Hepatocyte (in vitro differentiated cells): Measurements from ENCODE around the gene CCNQ. TPM values are rescaled to one million over a fixed set of nuclear protein-coding genes. Genes with fewer than 3 reads are reported as not detected.

Experiments used
- DNase-seq: peaks from one replicate; pipeline ENCODE4 v3.0.0-alpha.2; 2016; ENCODE audit warnings: low spot score
- H2AFZ ChIP-seq: fragments of 200-600 bp; sonication (generic); 2 replicates; pipeline ENCODE4 v1.6.0; 2016; ENCODE audit warnings: antibody characterized with exemption, mild to moderate bottlenecking
- H3K27ac ChIP-seq: fragments of 200-600 bp; sonication (generic); 2 replicates; pipeline ENCODE4 v1.5.1; 2016; ENCODE audit warnings: mild to moderate bottlenecking
- H3K27me3 ChIP-seq: fragments of 200-600 bp; sonication (generic); 2 replicates; pipeline ENCODE4 v1.6.1; 2016
- H3K36me3 ChIP-seq: fragments of 200-600 bp; sonication (generic); replicated peaks from 2 replicates; pipeline ENCODE4 v1.5.1; 2016; ENCODE audit warnings: low read depth; ENCODE audit not compliant: insufficient read depth
- H3K4me1 ChIP-seq: fragments of 200-600 bp; sonication (generic); 2 replicates; pipeline ENCODE4 v1.5.1; 2016; ENCODE audit warnings: mild to moderate bottlenecking, moderate library complexity; ENCODE audit not compliant: insufficient read depth
- H3K4me2 ChIP-seq: fragments of 200-600 bp; sonication (generic); 2 replicates; pipeline ENCODE4 v1.6.0; 2016
- H3K4me3 ChIP-seq: fragments of 200-600 bp; sonication (generic); 2 replicates; pipeline ENCODE4 v1.5.1; 2016; ENCODE audit warnings: mild to moderate bottlenecking
- H3K79me2 ChIP-seq: fragments of 200-600 bp; sonication (generic); 2 replicates; pipeline ENCODE4 v1.6.0; 2017; ENCODE audit warnings: mild to moderate bottlenecking
- H3K9me2 ChIP-seq: fragments of 200-600 bp; sonication (generic); replicated peaks from 2 replicates; pipeline ENCODE4 v1.6.0; 2017; ENCODE audit warnings: mild to moderate bottlenecking; ENCODE audit not compliant: insufficient read depth
- H3K9me3 ChIP-seq: fragments of 200-600 bp; sonication (generic); 2 replicates; pipeline ENCODE4 v1.5.1; 2016; ENCODE audit warnings: low read depth, mild to moderate bottlenecking
- H4K20me1 ChIP-seq: fragments of 200-600 bp; sonication (generic); 2 replicates; pipeline ENCODE4 v1.6.0; 2016; ENCODE audit warnings: mild to moderate bottlenecking; ENCODE audit not compliant: insufficient read depth, poor library complexity, severe bottlenecking
- CTCF ChIP-seq: fragments of 200-600 bp; sonication (generic); IDR thresholded peaks from 2 replicates; pipeline ENCODE4 v1.5.1; 2016; ENCODE audit warnings: antibody characterized with exemption, mild to moderate bottlenecking; ENCODE audit not compliant: poor library complexity
- EZH2 ChIP-seq: fragments of 200-600 bp; sonication (generic); IDR thresholded peaks from 2 replicates; pipeline ENCODE4 v1.6.1; 2016; ENCODE audit warnings: antibody characterized with exemption, mild to moderate bottlenecking, borderline replicate concordance
- EZH2phosphoT487 ChIP-seq: fragments of 200-600 bp; sonication (generic); IDR thresholded peaks from one replicate; pipeline ENCODE4 v1.6.1; 2018; ENCODE audit warnings: antibody characterized with exemption, mild to moderate bottlenecking, low read depth, moderate library complexity; ENCODE audit not compliant: unreplicated experiment, severe bottlenecking
- WGBS: methylation state at CpG from one replicate; pipeline ENCODE4 v1.1.6; 2016; ENCODE audit warnings: low lambda C conversion rate; ENCODE audit errors: missing lambda C conversion rate; 5-methylcytosine and 5-hydroxymethylcytosine counted together
- polyA plus RNA-seq: library from polyadenylated mRNA; unstranded; fragments of >200 nt; fragmentation: Nextera tagmentation; extraction: Ambion mirVana; gene quantifications from 2 replicates; pipeline ENCODE4 v1.2.1, GENCODE V29; 2016
- total RNA-seq: library from RNA; depleted of rRNA; stranded (reverse); fragments of >200 nt; gene quantifications from 2 replicates; pipeline ENCODE4 v1.2.3, GENCODE V29; 2014

The CCNQ gene
- total and polyA plus RNA-seq, 2 experiments from 2014 or later = 26.7 to 28.3 TPM

- Histone ChIP-seq H3K79me2 (no peaks in the 10 kb centered on the region), H4K20me1 (no peaks in the 10 kb centered on the region), H3K27me3 (no peaks in the 10 kb centered on the region), H3K27ac (no peak overlapping the region), H3K9me2 (no peaks in the 10 kb centered on the region), H3K4me1 (no peaks in the 10 kb centered on the region), H2AFZ (no peak overlapping the region), H3K9me3 (no peaks in the 10 kb centered on the region), H3K4me2 (no peak overlapping the region), H3K4me3 (no peak overlapping the region), H3K36me3 (no peaks in the 10 kb centered on the region)
- 80% methylated on average over 18 of the region's 18 CpGs for WGBS
- TF ChIP-seq EZH2phosphoT487 (no peak), EZH2 (no peak), CTCF (no peak)
- no peak for DNase-seq
These were observed 10.7 kb downstream of the CCNQ start for GRCh38 chrX:153588021-153588781.

- Histone ChIP-seq H2AFZ (no peak overlapping the region), H3K36me3 (no peaks in the 10 kb centered on the region), H3K4me2 (no peak overlapping the region), H3K4me3 (no peak overlapping the region), H3K9me3 (no peaks in the 10 kb centered on the region), H3K79me2 (no peaks in the 10 kb centered on the region), H4K20me1 (no peaks in the 10 kb centered on the region), H3K9me2 (no peaks in the 10 kb centered on the region), H3K4me1 (no peaks in the 10 kb centered on the region), H3K27me3 (no peaks in the 10 kb centered on the region), H3K27ac (no peak overlapping the region)
- no peak for DNase-seq
- WGBS = 90% methylated on average over 10 of the region's 10 CpGs
- no peak for TF ChIP-seq EZH2
- TF ChIP-seq CTCF = no peak
- TF ChIP-seq EZH2phosphoT487 = no peak
These were observed 11.6 kb downstream of the CCNQ start for GRCh38 chrX:153587342-153587741.

- H3K27me3 ChIP-seq = no peaks in the 10 kb centered on the region
- H4K20me1 ChIP-seq = no peaks in the 10 kb centered on the region
- H3K9me2 ChIP-seq = no peaks in the 10 kb centered on the region
- WGBS = 80% methylated on average over 3 of the region's 4 CpGs
- no peak overlapping the region for H3K4me3 ChIP-seq
- no peak for TF ChIP-seq CTCF
- no peak for TF ChIP-seq EZH2phosphoT487
- no peak for TF ChIP-seq EZH2
- H2AFZ ChIP-seq = no peak overlapping the region
- H3K36me3 ChIP-seq = no peaks in the 10 kb centered on the region
- DNase-seq = no peak
- no peaks in the 10 kb centered on the region for H3K79me2 ChIP-seq
- H3K4me2 ChIP-seq = no peak overlapping the region
- no peaks in the 10 kb centered on the region for H3K9me3 ChIP-seq
- H3K4me1 ChIP-seq = no peaks in the 10 kb centered on the region
- no peak overlapping the region for H3K27ac ChIP-seq
These were observed 13.1 kb downstream of the CCNQ start for GRCh38 chrX:153585827-153586226.
